SK-N-MC (cell line): ENCODE data around the gene TMEM44.
"Not testable (repeated sequence)": the region's sequence is repeated elsewhere in the genome, so short reads cannot be mapped to it uniquely, and the experiment has no call there.

Experiments used
- EZH2 ChIP-seq: fragments of 200-600 bp; sonication (generic); IDR thresholded peaks from one replicate; pipeline ENCODE4 v1.6.1; 2017; ENCODE audit warnings: antibody characterized with exemption
- POLR2AphosphoS5 ChIP-seq: IDR thresholded peaks from 2 replicates; pipeline ENCODE4 v1.6.1; 2012; ENCODE audit warnings: mild to moderate bottlenecking, low read depth, low read length, borderline replicate concordance

- TF ChIP-seq EZH2, POLR2AphosphoS5: not testable (repeated sequence)
Observed at GRCh38 chr3:194545538-194545937, 87.7 kb downstream of the TMEM44 start.
